SK-MEL-5 (cell line): ENCODE measurements around the gene SLC12A7. TPM values are rescaled to one million over a fixed set of nuclear protein-coding genes. Genes with fewer than 3 reads are reported as not detected.
"Not testable (repeated sequence)": the region's sequence is repeated elsewhere in the genome, so short reads cannot be mapped to it uniquely, and the experiment has no call there.

Experiments used
- DNase-seq: peaks from one replicate; pipeline ENCODE4 v3.0.0-alpha.2; 2016; ENCODE audit warnings: low read depth, low spot score
- in situ Hi-C: cut with HindIII; loops from 2 replicates; pipeline ENCODE4 v1.10.0; 2016; ENCODE audit warnings: low sequenced_read_pairs, high pct_unique_total_duplicates, low pct_unique_long_range_greater_than_20kb
- total RNA-seq: library from RNA; depleted of rRNA; stranded (reverse); fragments of >200 nt; shearing (Covaris generic); gene quantifications from 2 replicates; pipeline ENCODE4 v1.2.3, GENCODE V29; 2014

Gene SLC12A7
- total RNA-seq, 1 experiment from 2014 or later = 11.6 TPM

DNA sequence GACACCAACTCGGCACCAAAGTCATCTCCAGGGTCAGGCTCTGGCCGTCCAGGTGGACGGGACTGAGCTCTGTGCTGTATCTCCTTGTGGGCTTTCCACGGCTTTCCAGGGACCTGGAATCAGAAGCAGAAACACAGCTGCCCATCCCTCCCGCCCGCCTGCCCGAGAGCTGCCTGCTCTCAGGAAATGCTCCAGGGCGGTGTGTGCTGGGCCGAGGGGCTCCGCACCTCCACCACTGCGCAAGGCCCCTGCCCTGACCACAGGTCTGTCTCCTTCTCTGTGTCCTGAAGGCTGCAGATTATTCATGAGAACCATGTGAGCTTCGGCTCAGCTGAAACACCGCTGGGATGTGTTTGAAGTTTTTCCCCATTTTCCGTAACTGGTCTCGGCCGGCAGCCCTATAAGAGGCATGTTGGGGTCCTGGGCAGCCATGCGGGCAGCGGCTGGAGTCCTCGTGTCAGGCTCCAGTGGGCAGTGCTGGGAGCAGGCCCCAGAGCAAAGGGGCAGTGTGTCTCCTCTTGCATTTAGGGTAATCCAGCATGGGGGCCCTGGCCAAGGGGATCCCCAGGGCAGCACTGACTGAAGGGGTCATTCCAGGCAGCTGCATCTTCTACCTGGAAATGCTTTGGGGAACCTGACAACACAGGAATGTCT, 80.4 kb downstream of the SLC12A7 start:
- in situ Hi-C loops = no loop called here
- no peak for DNase-seq

DNA sequence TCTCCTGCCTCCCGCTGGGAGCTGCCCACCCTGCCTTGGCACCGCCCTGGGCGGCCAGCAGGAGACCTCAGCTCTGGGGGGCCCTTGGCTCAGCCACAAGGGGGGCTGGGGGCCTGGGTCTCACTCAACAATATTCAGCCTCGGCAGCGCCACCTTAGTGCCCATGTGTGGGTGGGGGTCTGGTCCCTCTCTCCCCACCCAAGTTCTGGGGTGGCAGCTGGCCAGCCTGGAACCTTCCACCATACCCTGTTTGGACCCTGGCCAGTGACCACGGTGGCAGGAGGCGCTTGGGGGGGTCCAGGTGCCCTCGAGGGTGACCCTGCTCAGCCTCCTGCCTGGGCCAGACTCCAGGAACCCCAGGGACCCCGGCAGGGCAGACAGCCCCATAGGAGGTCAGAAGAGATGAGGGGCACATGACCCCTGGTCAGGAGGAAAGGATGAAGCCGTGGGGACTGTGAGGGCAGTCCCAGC, 81.0 kb downstream of the SLC12A7 start:
- in situ Hi-C loops = no loop called here
- no peak for DNase-seq

DNA sequence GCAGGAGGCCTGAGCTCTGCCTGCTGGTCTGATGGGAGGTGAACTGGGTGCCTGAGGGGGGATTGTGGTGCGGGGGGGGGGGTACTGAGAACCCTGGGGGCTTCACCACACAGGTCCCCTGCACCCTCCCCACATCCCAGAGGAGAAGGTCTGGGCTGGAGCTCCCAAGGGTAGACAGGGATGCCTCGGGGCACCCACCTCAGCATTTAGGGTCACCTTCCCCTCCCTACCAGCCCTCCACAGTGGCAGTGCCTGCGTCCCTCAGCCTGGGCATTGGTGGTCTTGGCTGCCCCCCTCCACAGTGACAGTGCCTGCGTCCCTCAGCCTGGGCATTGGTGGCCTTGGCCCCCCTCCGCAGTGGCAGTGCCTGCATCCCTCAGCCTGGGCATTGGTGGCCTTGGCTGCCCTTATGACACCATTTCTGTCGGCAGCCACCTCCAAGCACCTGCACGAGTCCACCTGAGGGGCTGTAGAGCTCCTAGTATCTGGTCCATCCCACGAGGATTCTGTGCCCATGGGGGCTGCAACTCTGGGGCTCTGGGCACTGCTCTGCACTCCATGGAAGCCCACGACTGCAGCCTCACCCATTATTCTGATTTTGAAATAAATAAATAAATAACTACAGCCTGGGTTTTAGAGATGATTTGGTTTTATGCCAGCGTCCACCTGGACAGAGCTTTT, 81.8 kb downstream of the SLC12A7 start:
- in situ Hi-C loops = no loop called here
- DNase-seq = no peak

DNA sequence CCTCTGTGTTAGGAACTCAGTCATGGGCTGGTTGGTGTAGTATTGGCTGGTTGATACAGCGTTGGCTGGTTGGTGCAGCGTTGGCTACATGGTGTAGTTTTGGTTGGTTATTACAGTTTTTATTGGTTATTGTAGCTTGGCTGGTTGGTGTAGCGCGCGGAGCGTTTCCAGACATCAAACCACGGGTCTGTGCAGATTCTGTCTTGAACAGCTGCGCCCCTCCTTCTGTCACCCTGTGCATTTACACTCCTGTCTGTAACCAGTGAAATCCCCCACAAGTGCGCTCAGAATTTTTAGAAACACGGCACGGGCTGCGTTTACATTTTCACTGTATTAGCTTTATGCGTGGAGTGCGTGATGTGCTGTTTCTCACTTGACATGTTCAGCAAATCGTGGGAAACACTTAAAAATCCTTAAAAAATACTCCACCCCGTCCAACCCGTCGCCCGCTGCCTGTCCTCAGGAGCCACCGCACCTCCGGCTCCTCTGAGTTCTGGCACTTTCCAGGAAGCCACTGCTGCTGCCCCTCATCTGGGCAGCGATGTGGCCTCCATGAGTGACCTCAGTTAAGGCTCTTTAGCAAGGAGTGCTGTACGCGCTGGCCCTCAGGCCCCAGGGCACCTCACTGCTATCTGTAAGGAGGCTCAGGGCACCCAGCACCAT, 82.5 kb downstream of the SLC12A7 start:
- no peak for DNase-seq
- in situ Hi-C loops = no loop called here

DNA sequence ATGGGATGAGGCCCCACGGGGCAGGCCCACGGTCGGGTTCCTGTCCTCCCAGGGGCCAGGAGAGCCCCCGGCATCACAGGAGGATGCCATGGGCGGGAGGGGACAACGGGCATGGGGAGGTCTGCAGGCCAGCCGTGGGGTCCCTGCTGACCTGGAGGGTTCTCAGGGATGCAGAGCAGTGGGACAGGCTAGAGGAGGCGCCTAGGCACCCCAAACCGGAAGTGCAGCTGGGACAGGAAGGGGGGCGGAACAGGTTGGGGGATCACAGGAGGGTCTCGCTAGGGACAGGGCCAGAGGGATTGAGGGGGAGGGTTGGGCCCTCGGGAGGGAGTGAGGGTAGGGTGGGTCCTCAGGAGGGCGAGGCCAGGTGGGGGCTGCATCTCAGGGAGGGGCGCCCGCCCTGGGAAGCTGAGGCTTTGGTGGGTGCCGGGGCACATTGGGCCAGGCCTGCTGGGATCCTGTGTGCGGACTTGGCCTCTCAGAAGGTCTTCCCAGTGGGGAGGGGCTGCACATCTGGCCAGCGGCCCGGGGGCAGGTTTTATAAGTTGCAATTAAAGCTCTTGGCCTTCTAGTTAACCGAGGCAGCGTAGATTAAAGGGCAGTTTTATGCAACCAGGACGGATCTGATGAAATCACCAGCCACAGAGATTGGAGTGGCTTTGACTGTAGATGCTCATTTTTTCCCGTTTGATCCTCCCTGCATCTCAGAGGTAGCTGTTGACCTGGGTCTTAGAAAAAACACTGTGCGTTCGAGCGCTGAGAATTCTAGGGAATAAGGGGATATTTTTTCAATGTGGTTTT, 83.2 kb downstream of the SLC12A7 start:
- no peak for DNase-seq
- in situ Hi-C loops = no loop called here

DNA sequence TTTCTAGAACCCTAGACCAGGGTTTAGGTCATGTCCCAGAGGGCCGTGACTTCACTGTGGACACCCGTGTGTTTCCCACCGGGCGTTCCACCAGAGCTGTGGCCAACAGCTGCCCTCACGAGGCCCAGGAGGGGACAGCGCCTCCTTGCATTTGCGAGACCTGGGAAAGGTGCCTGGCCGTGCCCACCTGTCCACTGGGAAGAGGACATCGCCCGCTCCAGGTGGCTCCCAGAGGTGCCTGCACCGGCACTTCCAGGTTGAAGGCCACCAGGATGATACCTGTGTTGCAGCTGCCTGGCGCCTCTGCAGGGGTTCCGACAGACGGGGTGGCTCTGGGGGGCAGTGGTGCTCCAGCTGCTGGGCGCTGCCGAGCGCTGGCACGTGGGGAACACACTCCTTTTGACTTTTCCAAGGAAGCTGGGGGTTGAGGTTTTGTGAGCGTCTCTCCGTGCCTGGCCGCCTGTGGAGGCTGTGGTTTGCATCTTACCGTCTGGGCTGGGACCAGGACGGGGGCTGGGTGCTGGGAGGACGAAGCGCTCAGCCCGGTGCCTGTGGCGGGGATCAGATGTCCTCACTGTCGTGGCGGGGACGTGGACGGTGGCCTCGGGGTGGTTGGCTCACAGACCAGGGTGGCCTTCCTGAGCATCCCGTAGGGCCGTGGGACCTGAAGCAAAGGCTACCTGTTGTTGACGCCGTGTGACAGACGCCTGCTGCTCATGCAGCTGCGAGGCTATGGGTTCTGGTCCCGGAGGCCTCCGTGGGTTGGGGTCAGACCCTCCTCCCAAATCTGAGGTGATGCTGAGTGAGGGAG, 84.0 kb downstream of the SLC12A7 start:
- DNase-seq = no peak
- in situ Hi-C loops = no loop called here

DNA sequence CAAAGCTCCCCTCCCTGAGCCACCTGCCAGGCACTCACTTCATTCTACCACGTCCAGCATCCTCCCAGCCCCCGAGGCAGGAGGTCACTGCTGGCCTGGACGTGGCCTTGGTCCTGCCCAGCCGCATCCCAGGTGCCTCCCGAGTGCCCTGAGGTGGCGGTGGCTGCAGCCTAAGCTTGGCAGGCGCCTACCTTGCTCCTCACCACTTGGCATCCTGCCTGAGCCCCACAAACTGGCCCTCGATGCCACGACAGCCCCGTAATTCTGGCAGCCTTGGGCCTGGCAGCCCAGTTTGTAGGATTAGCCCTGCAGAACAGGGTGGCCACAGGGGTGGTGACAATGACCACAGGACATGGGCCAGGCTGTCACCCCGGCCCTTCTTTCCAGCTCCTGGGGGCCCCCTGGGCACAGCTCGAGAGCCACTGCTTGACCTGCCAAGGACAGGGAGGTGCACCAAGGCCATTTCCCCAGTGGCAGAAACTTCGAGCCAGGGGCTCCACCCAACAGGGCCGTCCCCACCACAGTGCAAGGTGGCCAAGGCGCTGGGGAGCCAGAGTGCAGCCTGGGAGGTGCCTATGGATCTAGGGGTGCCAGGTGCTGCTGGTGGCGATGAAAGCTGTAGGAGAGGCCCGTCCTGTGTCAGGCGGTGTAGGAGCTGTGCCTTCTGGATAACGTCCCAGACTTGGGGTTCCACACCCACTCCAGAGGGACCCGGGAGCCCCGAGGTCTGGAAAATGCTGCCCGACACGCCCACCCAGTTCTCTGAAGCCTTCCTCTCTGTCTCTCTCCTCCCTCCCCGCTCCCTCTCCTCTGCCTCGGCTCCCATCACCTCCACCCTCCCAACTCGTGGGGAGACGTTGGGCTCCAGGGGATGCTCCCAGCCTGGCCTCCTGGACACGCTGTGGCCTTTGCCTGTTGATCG, 84.9 kb downstream of the SLC12A7 start:
- in situ Hi-C loops = no loop called here
- no peak for DNase-seq

DNA sequence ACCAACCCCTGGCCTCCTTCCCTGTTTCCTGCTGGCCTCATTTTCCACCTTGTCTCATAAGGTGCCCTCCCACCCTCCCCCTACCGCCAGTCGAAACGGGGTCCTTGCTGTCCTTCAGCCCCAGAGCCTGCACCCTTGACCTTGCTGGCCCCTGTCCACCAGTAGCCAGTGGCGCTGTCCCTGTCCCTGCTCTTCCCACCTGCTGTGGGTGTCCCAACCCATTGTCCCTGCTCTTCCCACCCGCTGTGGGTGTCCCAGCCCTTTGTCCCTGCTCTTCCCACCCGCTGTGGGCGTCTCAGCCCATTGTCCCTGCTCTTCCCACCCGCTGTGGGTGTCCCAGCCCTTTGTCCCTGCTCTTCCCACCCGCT, 89.9 kb downstream of the SLC12A7 start:
- DNase-seq, in situ Hi-C loops: not testable (repeated sequence)

DNA sequence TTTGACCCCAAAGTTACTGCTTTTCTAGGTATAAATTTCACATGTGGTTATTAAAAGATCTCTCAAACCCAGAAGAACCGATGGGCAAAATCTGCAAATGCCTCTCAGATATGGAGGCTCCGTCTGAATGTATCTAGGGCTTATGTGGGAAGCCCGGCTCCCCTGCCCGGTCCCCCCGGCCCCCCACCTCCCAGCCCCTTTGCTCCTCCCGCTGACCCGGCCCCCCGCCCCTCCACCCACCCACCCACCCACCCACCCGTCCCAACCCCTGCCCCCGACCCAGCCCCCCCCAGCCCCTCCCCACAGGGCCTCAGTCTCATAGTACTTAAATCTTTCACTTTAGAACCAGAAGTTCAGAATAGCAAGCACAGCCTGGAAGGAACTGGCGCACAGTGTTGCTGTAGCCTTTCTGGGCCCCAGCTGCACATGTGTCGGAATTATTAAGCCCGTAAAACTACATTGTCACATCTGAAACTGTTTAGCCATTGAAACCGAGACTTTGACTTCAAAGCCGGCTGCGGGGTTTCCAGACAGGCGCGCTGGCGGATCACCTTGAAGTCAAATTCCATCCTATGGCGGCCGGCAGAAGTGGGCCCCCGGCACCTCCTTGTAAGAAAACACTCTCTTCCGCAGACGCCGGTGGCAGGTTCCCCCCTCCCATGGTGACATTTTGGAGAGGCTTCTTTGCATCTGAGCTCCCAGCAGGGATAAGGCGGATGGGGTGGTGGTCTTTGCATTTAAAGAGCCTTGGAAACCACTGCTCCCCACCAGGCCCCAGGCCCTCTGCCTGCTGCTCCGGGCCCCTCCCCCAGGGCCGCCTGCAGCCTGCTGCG, 90.5 kb downstream of the SLC12A7 start:
- no peak for DNase-seq
- in situ Hi-C loops = no loop called here

DNA sequence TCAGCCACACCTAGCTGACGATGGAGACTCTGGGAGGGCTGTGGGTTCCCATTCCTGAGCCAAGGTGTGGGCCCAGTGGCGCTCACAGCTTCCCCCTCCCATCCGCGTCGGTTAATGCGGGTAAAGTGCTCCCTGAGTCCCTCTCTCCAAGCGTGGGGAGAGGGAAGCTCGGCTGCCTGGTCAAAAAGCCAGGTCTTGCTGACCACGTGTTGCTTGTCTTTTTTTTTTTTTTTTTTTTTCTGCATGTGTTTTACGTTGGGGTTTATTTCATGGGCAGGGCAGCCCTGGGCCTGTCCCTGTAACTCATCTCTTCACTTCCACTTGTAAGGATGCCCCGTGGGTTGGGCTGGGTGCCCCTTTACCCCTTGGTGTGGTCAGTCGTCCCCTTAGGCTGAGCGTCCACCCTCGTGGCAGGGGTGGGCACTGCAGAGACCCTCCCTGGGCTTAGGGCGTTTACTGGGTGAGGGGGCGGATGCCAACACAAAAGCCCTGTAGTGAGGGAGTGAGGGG, 91.4 kb downstream of the SLC12A7 start:
- no peak for DNase-seq
- in situ Hi-C loops = no loop called here

DNA sequence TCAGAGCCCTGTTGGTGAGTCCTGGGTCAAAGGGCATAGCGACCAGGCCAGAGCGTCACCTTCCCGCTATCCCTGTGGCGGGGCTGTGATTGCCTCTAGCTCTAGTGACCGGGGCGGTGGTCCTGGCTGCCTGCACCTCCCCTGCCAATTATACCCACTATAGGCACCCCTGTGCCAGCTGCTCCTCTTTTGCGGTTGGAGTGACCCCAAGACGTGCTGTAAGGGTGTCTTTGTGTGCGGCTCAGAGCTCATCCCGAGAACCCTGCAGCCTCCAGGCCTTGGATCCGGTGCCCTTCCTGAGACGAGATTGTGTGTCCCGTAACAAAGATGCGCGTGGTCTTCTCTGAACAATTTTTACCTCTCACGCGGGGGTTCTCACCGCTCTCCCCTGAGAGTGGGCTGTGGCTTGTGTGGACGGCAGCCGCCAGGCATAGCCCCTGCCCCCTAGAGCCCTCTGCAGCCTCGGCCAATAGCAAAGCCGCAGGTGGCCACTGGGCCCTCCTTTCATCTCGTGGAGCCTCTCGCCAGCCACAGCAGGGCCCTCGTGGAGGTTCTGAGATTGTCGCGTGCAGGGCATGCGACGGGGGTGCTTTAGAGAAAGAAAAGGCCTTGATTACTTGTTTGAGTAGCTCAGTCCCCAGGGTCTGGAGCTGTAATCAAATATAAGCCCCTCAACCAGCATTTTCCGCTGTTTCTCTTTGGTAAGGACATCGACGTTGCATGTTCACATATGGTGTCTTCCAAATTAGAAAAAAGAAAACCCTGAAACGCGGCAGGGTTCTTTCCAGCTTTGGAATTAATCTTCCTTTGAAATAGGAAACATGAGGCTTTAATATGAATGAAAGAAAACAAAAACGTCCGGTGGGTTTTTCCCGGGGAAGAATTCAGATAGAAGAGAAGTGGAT, 92.6 kb downstream of the SLC12A7 start:
- in situ Hi-C loops = no loop called here
- no peak for DNase-seq

DNA sequence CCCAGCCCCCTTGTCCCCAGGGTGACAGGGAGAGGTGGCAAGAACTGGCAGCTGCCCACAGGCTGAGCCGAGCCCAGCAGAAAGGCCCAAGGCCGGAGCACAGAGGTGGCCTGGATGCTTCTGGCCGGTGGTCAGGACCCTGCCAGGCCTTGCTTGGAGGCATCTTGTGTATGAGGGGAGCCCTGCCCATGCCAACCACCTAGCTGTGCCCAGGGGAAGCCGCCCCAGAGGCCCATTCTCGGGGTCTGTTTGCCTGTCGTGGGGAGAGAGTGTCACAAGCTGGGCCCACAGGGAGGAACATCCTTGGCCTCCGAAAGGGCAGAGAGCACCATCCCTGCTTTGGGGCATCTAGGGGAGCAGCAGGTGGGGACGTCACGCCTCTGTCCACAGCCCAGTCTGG, 93.3 kb downstream of the SLC12A7 start:
- in situ Hi-C loops = no loop called here
- DNase-seq = no peak

DNA sequence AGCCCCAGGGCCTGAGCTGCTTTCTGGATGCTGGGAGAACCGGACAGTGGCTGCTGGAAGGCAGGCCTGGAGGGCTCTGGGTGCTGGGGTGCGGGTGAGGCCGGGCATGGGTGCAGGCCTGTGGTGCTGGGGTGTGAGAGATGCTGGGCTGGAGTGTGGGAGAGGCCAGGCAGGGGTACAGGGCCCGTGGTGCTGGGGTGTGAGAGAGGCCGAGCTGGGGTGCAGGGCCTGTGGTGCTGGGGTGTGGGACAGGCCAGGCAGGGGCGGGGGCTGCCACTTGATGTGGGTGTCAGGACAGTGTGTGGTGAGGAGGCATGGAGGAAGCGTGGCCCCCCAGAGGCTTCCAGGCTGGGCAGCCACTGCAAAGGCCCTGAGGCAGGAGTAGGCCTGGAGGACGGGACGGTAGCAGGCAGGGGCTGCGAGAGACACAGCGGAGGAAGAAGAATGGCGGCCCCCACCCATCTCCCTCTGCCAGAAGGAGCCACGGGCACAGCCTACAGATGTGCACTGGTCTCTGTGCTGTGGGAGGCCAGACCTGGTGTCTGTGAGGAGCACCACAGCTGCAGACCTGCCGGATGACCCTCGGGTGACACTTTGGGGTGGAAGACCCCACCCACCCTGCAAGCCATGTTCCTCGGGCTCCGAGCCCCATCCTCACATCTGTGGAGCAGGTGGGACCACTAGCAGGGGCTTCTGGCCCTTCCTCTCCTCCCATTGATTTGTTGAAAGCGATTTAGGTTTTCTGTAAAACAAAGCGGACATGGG, 94.0 kb downstream of the SLC12A7 start:
- in situ Hi-C loops = no loop called here
- DNase-seq = no peak

DNA sequence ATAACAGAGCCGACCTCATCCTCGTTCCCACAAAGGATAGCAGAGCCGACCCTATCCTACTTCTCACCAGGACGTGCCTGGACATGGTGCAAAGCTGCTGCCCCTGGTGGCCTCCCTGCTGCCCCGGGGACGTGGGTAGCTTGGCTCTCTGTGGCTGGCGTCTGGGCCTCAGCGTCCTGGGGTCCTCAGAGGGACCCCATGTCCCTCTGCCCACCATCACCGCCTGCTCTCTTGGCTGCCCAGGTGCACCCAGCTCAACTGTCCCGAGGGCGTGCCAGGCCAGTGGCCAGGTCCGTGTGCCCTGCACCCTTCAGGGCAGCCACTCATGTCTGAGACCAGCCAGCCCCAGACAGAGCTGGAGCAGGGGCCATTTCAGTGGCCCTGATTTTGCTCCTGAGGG, 94.8 kb downstream of the SLC12A7 start:
- DNase-seq = no peak
- in situ Hi-C loops = no loop called here
